Left lobe of liver (tissue), 2 donors: ENCODE data around the gene SCN8A. TPM values are rescaled to one million over a fixed set of nuclear protein-coding genes. Genes with fewer than 3 reads are reported as not detected.

ENCODE experiments used
- ATAC-seq: fragments of 200-7000 bp; cut with Tn5 transposase; one replicate; pipeline ENCODE4 v1.9.1; 2020; ENCODE audit warnings: mild to moderate bottlenecking, moderate library complexity
- DNase-seq: peaks from one replicate; pipeline ENCODE4 v3.0.0-alpha.2; 2020; ENCODE audit warnings: low spot score
- total RNA-seq: library from RNA; stranded (reverse); gene quantifications from one replicate; pipeline ENCODE4 v1.2.1, GENCODE V29; 2021
- donor health status: DM: no; HTN: no; CAD: no; lungs with moderate emphysema.
- donor health status: DM: no; HTN: yes; CAD: no.

The SCN8A gene
- total RNA-seq, 1 donor from 2014 or later, result 5.3 TPM

GRCh38 chr12:51806896-51807295 is 215.9 kb downstream of the SCN8A start:
- DNase-seq, result no peak
- no peak for ATAC-seq

DNA sequence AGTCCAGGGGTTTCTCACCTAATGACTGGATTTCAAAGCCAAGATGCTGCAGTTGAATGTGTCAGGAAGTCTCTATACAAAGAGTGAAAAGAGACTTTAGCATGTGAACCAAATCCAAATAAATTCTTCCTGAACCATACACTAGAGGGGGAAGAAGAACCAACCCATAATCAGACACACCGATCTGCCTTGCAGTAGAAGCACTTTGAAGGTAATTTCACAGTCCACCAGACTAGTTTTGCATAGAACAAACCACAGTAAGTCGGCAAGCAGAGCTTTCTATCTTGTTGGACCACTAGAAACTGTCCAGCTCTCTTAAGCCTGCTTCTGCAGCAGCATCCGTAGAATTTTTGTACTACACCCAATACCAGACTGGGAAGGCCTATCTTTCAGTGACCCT is 218.2 kb downstream of the SCN8A start:
- ATAC-seq, result no peak
- DNase-seq, result no peak

GRCh38 chr12:51811203-51812202 is 220.5 kb downstream of the SCN8A start:
- DNase-seq (no peak), ATAC-seq (no peak)

- DNase-seq (no peak), ATAC-seq (no peak)
Measured at GRCh38 chr12:51812871-51813270, 221.8 kb downstream of the SCN8A start.

DNA sequence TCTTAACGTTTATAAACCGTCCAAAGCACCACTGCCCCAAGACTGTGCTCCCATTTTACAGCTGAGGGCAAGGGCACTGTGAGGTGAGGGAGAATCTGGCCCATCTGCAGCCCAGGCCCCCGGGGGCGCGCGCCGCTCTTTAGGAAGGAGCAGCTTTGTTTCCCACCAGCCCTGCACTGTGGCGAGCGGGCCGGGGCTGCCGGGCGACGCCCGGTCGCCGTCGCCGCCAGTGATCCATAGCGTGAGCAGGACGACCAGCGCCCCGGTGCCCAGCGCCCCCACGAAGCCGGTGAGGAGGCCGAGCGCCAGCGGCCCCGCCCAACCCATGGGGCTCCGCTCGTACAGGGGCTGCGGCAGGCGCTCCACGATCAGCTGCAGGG is 222.9 kb downstream of the SCN8A start:
- DNase-seq, result no peak
- no peak for ATAC-seq

DNA sequence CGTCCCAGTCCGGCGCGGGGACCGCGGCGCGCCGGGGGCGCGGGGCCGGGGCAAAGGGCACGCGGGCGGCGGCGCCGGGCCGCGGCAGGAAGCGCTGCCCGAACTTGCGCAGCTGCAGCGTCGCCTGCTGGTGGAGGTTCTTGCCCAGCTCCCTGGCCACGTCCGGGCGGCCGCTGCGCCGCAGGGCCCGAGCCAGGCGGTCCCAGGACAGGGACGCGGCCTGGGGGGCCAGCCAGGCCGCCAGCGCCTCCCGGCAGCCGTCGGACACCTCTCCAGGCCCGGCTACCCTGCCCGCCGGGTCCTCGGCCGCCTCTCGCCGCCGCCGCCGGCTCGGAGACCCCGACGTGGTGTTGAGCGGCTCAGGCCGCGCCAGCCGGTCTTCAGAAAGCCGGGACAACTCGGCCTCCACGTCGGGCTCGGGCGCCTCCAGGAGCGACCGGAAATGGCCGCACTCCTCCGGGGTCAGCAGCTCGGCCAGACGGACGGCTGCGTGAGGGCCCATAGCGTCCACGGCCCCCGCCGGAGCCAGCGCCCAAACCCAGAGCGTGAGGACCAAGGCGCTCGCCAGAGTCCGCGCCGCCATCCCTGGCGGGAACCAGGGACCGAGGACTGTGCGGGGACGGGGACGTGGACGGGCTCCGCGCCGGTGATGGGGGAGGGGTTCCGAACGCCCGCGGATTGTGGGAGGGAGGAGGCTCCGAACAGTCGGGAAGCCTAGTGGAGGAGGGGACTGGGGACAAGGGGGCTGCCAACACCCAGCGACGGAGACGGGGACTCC is 223.5 kb downstream of the SCN8A start:
- peak; percentile 93 for ATAC-seq
- peak; percentile 90 for DNase-seq

- ATAC-seq, result no peak
- no peak for DNase-seq
Measured at GRCh38 chr12:51815571-51815970, 224.5 kb downstream of the SCN8A start.

GRCh38 chr12:51817027-51817953 is 226.3 kb downstream of the SCN8A start:
- ATAC-seq, result no peak
- DNase-seq, result no peak

DNA sequence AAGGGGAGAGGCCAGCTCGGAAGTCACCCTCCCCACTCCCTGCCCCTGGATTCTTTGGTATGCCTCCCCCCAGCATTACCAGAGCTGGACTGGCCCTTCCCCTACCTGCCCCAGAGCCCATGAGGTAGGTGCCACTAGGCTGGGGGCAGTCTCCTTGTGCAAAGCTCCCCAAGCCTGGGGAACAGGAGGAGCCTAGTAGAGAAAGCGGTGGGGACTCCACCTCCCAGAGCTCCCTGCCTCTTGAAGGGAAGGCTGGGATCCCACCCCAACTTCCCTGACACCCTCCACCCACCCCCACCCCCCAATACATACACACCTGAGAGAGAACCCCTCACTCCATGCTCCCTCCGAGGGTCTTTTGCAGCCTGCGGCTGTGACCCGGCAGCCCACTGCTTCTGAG is 227.1 kb downstream of the SCN8A start:
- no peak for DNase-seq
- no peak for ATAC-seq

- no peak for DNase-seq
- no peak for ATAC-seq
Measured at GRCh38 chr12:51818566-51819300, 227.7 kb downstream of the SCN8A start.

DNA sequence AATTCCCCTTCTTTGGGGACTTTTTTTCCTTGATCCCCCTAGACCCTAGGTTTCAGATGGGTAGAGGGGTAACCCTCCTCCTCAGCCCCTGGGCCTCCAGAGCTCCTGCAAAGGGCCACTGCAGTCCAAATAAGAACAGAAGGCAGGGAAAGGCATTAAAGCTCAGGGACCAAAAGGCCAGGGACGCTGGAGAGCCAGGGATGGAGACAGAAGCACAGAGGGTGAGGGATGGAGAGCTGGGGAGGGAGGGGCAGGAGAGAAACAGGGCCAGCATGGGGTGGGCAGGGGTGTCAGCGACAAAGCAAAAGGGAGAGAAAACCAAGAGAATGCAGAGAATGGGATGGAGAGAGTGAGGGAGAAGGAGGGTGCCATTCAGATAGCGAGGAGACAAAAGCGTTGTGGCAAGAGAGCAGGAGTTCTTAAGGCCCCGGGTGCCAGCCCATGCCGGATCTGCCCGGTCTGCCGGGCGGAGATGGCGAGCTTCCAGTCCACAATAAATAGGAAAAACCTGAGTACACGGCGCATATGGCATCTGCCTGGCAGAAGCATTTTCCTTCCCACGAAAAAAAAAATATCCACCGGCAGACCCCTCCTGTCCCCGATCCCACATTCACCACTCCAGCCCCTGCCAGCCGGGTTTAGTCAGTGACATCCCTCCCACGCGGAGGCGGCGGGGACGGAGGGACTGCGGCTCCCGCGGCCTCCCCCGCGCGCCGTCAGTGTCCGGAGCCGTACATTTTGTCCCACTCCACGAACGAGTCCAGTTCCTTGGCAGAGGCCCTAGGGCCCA is 228.9 kb downstream of the SCN8A start:
- ATAC-seq, result no peak
- no peak for DNase-seq

DNA sequence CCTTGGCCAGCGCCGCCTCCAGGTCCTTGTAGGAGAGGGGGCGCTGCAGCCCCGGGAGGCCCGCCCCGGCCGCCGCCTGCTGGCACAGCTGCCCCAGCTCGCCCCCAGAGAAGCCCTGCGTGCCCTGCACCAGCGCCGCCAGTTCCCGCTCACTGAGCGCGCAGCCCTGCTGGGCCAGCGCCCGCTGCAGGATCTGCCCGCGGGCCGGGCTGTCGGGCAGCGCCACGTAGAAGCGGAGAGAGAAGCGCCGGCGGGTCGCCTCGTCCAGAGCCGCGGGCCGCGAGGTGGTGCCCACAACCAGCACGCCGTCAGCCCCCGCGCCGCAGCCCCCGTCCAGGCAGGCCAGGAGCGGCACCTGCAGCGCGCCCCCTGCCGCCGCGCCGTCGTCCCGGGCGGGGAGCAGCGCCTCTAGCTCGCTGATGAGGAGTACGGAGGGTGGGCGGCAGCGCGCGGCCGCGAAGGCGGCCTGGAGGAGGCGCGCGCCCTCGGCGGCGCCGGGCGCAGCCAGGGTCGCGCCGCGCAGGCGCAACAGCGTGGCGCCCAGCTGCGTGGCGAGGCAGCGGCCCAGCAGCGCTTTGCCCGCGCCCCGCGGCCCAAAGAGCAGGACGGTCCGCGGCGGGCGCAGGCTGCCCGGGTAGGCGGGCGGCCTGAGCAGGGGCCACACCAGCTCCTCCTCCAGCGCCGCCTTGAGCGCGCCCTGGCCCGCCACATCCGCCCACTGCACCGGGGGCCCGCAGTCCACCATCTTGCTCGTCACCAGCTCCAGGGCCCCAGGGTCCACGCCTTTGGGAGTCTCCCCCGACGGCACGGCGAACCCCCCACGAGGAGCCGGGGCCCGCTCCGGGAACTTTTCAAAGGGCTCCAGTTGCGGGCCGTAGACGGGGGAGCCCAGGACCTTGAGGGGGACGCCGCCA is 229.8 kb downstream of the SCN8A start:
- ATAC-seq (peak; percentile 71), DNase-seq (peak; percentile 61)

DNA sequence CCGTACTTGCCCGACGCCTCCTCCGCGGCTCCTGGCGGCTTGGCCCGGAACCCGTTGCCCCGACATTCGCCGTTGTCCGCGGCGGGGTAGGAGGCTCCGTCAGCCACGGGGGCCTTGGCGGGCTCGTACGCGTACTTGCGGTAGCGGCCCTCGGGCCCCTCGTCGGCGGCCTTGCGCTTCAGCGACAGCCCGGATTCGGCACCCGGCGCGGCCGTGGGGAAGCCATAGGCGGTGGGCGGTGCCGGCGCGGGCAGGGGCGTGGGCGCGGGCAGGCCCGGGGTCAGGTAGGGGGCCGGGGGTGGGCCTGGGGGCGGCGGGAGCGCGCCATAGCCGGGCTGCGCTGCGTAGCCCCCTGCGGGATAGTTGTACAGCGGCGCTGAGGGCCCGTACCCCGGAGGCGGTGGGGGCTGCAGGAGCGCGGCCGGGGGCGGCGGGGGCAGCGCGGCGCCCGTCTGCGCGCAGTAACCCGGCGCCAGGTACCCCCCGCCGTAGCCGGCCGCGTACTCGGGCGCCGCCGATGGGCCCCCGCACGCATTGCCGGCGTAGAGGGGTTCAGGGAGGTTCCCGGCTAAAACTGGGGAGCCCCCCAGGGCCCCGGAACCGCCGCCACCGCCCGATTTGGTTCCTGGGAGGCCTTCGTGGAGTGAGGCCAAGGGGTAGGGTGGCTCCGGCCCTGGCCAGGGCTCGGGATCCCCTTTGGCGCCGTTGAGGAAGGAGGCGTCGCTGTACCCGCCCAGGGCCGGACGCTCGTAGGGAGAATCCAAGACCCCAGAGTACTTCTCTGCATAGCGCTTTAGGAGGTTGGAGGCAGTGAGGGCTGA is 230.6 kb downstream of the SCN8A start:
- no peak for DNase-seq
- ATAC-seq, result no peak

- DNase-seq (no peak), ATAC-seq (no peak)
Measured at GRCh38 chr12:51822261-51822616, 231.2 kb downstream of the SCN8A start.

GRCh38 chr12:51822956-51823355 is 231.9 kb downstream of the SCN8A start:
- DNase-seq (no peak), ATAC-seq (no peak)

DNA sequence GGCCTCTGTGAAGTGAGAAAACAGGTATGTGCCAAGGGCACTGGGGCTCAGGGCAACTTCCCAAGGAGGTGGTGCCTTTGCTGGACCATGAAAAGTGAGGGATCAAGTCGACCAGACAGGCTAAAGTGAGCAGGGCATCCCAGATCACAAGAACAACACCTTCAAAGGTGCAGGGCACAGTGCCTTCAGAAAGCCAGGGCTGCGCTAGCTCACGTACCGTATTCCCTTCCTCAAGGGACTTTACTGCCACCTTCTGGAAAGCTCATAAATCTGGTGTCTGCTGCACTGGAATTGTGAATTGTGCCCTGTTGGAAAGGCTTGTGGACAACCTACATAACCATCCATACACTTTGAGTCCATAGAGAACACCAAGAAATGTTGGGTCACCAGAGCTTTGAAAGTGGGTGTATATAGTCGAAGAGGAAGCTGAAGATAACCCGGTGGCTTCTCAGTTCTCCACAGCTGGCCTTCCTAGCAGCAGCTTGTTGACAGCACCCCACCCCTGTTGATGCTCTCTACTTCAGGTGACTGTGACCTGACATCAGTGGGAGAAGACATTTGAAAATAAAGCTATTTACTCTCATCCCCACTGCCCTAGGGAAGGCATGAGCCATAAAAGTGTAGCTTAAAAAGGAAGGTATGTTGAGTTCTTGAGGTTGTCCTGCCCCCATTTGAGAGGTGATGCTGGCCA is 233.0 kb downstream of the SCN8A start:
- peak; percentile 77 for ATAC-seq
- no peak for DNase-seq

DNA sequence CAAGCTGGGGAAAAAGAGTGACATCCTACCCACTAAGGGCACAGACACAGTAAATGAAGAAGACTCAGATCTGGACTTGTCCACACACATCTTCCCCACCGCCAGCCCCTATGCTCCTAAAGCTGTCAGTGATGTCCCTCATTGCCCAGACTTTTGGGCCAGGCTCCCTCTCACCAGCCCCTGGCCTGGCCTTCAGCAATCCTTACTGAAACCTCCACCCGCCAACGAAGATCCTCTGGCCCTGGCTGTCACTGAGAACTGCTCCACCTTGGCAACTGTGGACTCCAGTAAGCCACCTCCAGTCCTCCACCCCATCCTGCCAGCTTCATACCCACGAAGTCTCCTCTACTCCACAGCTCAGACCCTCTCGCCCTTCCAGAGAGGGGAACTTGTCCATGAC is 234.2 kb downstream of the SCN8A start:
- DNase-seq, result no peak
- no peak for ATAC-seq
